SU-DHL-6 (cell line): Measurements from ENCODE around the gene RARB.

ENCODE experiments used
- EZH2phosphoT487 ChIP-seq: fragments of 200-600 bp; sonication (generic), shearing (Covaris generic); conservative IDR thresholded peaks from 2 replicates; pipeline ENCODE4 v1.6.1; 2018; ENCODE audit warnings: mild to moderate bottlenecking, antibody characterized with exemption, low read length, moderate library complexity, mixed read lengths
- TF ChIP-seq, protein P1 (sequence below): fragments of 200-600 bp; sonication (generic); IDR thresholded peaks from one replicate; pipeline ENCODE4 v1.5.1; 2017; ENCODE audit warnings: antibody characterized with exemption, mild to moderate bottlenecking, low read length, moderate library complexity; ENCODE audit not compliant: insufficient read depth, poor library complexity, severe bottlenecking

DNA sequence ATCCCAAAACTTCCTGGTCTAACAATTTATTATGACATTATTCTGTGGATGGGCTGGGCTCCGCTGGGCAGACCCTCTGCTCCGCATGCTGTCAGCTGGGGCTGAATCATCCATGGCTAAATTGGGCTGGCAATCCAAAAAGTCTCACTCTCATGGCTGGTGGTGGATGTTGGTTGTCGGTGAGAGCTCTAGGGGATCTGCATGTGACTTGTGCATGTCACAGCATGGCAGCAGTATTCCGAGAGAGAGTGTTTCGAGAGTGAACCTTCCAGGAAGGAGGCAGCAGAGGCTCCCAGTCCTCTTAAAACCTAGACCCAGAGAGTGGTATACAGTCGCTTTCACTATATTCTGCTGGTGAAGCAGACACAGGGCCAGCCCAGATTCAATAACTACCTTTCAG lies 9.9 kb downstream of the RARB start:
- TF ChIP-seq, protein P1, sequence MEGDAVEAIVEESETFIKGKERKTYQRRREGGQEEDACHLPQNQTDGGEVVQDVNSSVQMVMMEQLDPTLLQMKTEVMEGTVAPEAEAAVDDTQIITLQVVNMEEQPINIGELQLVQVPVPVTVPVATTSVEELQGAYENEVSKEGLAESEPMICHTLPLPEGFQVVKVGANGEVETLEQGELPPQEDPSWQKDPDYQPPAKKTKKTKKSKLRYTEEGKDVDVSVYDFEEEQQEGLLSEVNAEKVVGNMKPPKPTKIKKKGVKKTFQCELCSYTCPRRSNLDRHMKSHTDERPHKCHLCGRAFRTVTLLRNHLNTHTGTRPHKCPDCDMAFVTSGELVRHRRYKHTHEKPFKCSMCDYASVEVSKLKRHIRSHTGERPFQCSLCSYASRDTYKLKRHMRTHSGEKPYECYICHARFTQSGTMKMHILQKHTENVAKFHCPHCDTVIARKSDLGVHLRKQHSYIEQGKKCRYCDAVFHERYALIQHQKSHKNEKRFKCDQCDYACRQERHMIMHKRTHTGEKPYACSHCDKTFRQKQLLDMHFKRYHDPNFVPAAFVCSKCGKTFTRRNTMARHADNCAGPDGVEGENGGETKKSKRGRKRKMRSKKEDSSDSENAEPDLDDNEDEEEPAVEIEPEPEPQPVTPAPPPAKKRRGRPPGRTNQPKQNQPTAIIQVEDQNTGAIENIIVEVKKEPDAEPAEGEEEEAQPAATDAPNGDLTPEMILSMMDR, result no peak
- TF ChIP-seq EZH2phosphoT487, result no peak
